K562 (cell line): ENCODE measurements around the gene PDE11A. TPM values are rescaled to one million over a fixed set of nuclear protein-coding genes. Genes with fewer than 3 reads are reported as not detected.
A peak's percentile ranks its signal among the peaks of the same experiment; 100 is the strongest.

Experiments
- BRD9 ChIP-seq: fragments of 450-650 bp; IDR thresholded peaks from 2 replicates; pipeline ENCODE4 v1.6.1; 2018; ENCODE audit warnings: low read depth; ENCODE audit not compliant: partially characterized antibody
- C11orf30 ChIP-seq: fragments of 450-650 bp; IDR thresholded peaks from 2 replicates; pipeline ENCODE4 v1.6.1; 2016; ENCODE audit warnings: low read depth, mild to moderate bottlenecking
- CBFA2T3 ChIP-seq: fragments of 450-650 bp; IDR thresholded peaks from 2 replicates; pipeline ENCODE4 v1.6.1; 2017
- CC2D1A ChIP-seq: fragments of 450-650 bp; IDR thresholded peaks from 2 replicates; pipeline ENCODE4 v1.6.1; 2017; ENCODE audit warnings: mild to moderate bottlenecking
- CREB1 ChIP-seq, 2 experiments: sonication (generic) in 1 of 2; formaldehyde crosslinking in 1 of 2; IDR thresholded peaks; 2 replicates each; pipeline versions ENCODE4 v1.6.1 to v1.8.0; 2012 to 2022; ENCODE audit warnings: inconsistent platforms in 1 of 2, mild to moderate bottlenecking in 1 of 2, missing genetic modification reagents in 1 of 2, moderate library complexity in 1 of 2
- MAFG ChIP-seq: fragments of 450-650 bp; conservative IDR thresholded peaks from 2 replicates; pipeline ENCODE4 v1.6.1; 2016; ENCODE audit warnings: missing genetic modification characterization, missing compliant biosample characterization
- NFE2 ChIP-seq: IDR thresholded peaks from 2 replicates; pipeline ENCODE4 v1.6.1; 2014; ENCODE audit warnings: antibody characterized with exemption, low read depth
- NFE2L1 ChIP-seq: fragments of 450-650 bp; IDR thresholded peaks from 2 replicates; pipeline ENCODE4 v1.6.1; 2016; ENCODE audit warnings: missing genetic modification characterization, low read depth, mild to moderate bottlenecking, missing compliant biosample characterization, moderate library complexity, borderline replicate concordance
- PHF21A ChIP-seq: fragments of 450-650 bp; IDR thresholded peaks from 2 replicates; pipeline ENCODE4 v1.6.1; 2017; ENCODE audit warnings: low read depth, borderline replicate concordance
- PURB ChIP-seq: sonication (generic); formaldehyde crosslinking; IDR thresholded peaks from 2 replicates; pipeline ENCODE4 v1.9.0; 2021; ENCODE audit warnings: low read depth, mild to moderate bottlenecking, missing genetic modification reagents
- RAD51 ChIP-seq: fragments of 450-650 bp; IDR thresholded peaks from 2 replicates; pipeline ENCODE4 v1.7.1; 2016; ENCODE audit warnings: low read depth, mild to moderate bottlenecking, borderline replicate concordance
- SMAD2 ChIP-seq: fragments of 150-350 bp; IDR thresholded peaks from 2 replicates; pipeline ENCODE4 v1.6.1; 2014; ENCODE audit warnings: low read depth, mild to moderate bottlenecking, low read length
- TBL1XR1 ChIP-seq, 2 experiments: IDR thresholded peaks; 2 replicates each; pipeline ENCODE4 v1.6.1; 2012; ENCODE audit warnings: improper control_type of control experiment in 2 of 2, low read length in 2 of 2, mild to moderate bottlenecking in 1 of 2
- TEAD1 ChIP-seq, 2 experiments: fragments of 450-650 bp in 1 of 2; sonication (generic) in 1 of 2; formaldehyde crosslinking; IDR thresholded peaks; 2 replicates each; pipeline versions ENCODE4 v1.4.0 to v1.8.0; 2020 to 2022; ENCODE audit warnings: mild to moderate bottlenecking in 2 of 2, missing genetic modification reagents in 1 of 2
- ZNF165 ChIP-seq: fragments of 250-450 bp; sonication (Bioruptor Pico); IDR thresholded peaks from 2 replicates; pipeline ENCODE4 v1.4.0; 2020; ENCODE audit warnings: borderline replicate concordance
- ZNF3 ChIP-seq: fragments of 250-450 bp; sonication (Bioruptor Pico); IDR thresholded peaks from 2 replicates; pipeline ENCODE4 v1.5.0; 2021; ENCODE audit warnings: mild to moderate bottlenecking, moderate library complexity
- ZNF431 ChIP-seq: sonication (generic); formaldehyde crosslinking; IDR thresholded peaks from 2 replicates; pipeline ENCODE4 v1.8.0; 2022; ENCODE audit warnings: mild to moderate bottlenecking, missing genetic modification reagents
- polyA plus RNA-seq, 8 experiments: library from polyadenylated mRNA; depleted of rRNA in 4 of 8; stranded (reverse) in 5 of 8; unstranded in 3 of 8; fragments of >200 nt; fragmentation: Nextera tagmentation in 2 of 8; fragmentation: Illumina TruSeq in 1 of 8; extraction: Ambion mirVana in 2 of 8; extraction: Trizol in 1 of 8; gene quantifications; 2 replicates each; pipeline versions ENCODE4 v1.2.1 to v1.2.3, GENCODE V29; 2011 to 2014; ENCODE audit warnings: inconsistent platforms in 1 of 8, missing spikeins in 1 of 8
- total RNA-seq, 7 experiments: library from RNA; depleted of rRNA in 6 of 7; stranded (reverse); fragments of >200 nt in 6 of 7; fragmentation: Illumina TruSeq in 2 of 7; extraction: Trizol in 2 of 7; gene quantifications; 2 replicates each; pipeline versions ENCODE4 v1.2.1 to v1.2.3, GENCODE V29; 2011 to 2021; ENCODE audit warnings: low replicate concordance in 1 of 7
- TF ChIP-seq, protein P1 (sequence below): IDR thresholded peaks from 2 replicates; pipeline ENCODE4 v1.6.1; 2016; ENCODE audit warnings: missing genetic modification characterization, missing compliant biosample characterization
- TF ChIP-seq, protein P2 (sequence below), 2 experiments: fragments of 450-650 bp; formaldehyde crosslinking in 1 of 2; IDR thresholded peaks; 2 replicates each; pipeline versions ENCODE4 v1.4.0 to v1.6.1; 2014 to 2020; ENCODE audit warnings: mild to moderate bottlenecking in 2 of 2, borderline replicate concordance in 1 of 2, low read depth in 1 of 2

Gene PDE11A
- total and polyA plus RNA-seq, 9 of the 15 experiments (the other 6 are each of a cell fraction or from before 2014, with no cell fraction given), result 3.2 to 22.1 (median 5.7) TPM

GRCh38 chr2:177649568-177650518 is 422.7 kb downstream of the PDE11A start (continued):
- peak; percentile 68 for TF ChIP-seq NFE2
- TF ChIP-seq ZNF431 (CRISPR knock-in tag), result no peak
- no peak for TF ChIP-seq TEAD1 (CRISPR knock-in tag; IDR thresholded peaks at IDR 0.05)
- TF ChIP-seq, protein P1, sequence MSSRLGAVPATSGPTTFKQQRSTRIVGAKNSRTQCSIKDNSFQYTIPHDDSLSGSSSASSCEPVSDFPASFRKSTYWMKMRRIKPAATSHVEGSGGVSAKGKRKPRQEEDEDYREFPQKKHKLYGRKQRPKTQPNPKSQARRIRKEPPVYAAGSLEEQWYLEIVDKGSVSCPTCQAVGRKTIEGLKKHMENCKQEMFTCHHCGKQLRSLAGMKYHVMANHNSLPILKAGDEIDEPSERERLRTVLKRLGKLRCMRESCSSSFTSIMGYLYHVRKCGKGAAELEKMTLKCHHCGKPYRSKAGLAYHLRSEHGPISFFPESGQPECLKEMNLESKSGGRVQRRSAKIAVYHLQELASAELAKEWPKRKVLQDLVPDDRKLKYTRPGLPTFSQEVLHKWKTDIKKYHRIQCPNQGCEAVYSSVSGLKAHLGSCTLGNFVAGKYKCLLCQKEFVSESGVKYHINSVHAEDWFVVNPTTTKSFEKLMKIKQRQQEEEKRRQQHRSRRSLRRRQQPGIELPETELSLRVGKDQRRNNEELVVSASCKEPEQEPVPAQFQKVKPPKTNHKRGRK, result no peak
- peak; percentile 75 for TF ChIP-seq C11orf30
- peak; percentile 70 for TF ChIP-seq MAFG (tag)
- no peak for TF ChIP-seq TBL1XR1 (IDR thresholded peaks at IDR 0.05; ENCODE audit: low read length in 2 of 2)
- TF ChIP-seq CREB1 (IDR thresholded peaks at IDR 0.05), result no peak
- TF ChIP-seq CREB1 (CRISPR knock-in tag; IDR thresholded peaks at IDR 0.05), result no peak
- TF ChIP-seq SMAD2, result no peak
- no peak for TF ChIP-seq PURB (CRISPR knock-in tag)
- TF ChIP-seq PHF21A, result no peak
- peak; percentile 40; the same call in 1 of the 2 replicates for TF ChIP-seq NFE2L1 (tag)
- TF ChIP-seq CBFA2T3, result no peak
- no peak for TF ChIP-seq BRD9
- TF ChIP-seq, protein P2, sequence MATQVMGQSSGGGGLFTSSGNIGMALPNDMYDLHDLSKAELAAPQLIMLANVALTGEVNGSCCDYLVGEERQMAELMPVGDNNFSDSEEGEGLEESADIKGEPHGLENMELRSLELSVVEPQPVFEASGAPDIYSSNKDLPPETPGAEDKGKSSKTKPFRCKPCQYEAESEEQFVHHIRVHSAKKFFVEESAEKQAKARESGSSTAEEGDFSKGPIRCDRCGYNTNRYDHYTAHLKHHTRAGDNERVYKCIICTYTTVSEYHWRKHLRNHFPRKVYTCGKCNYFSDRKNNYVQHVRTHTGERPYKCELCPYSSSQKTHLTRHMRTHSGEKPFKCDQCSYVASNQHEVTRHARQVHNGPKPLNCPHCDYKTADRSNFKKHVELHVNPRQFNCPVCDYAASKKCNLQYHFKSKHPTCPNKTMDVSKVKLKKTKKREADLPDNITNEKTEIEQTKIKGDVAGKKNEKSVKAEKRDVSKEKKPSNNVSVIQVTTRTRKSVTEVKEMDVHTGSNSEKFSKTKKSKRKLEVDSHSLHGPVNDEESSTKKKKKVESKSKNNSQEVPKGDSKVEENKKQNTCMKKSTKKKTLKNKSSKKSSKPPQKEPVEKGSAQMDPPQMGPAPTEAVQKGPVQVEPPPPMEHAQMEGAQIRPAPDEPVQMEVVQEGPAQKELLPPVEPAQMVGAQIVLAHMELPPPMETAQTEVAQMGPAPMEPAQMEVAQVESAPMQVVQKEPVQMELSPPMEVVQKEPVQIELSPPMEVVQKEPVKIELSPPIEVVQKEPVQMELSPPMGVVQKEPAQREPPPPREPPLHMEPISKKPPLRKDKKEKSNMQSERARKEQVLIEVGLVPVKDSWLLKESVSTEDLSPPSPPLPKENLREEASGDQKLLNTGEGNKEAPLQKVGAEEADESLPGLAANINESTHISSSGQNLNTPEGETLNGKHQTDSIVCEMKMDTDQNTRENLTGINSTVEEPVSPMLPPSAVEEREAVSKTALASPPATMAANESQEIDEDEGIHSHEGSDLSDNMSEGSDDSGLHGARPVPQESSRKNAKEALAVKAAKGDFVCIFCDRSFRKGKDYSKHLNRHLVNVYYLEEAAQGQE (IDR thresholded peaks at IDR 0.05; ENCODE audit: borderline replicate concordance), result no peak
- TF ChIP-seq, protein P2 (CRISPR knock-in tag; IDR thresholded peaks at IDR 0.05; ENCODE audit: low read depth), result no peak
- no peak for TF ChIP-seq ZNF165
- TF ChIP-seq ZNF3 (CRISPR knock-in tag), result no peak
- TF ChIP-seq CC2D1A, result no peak
- no peak for TF ChIP-seq RAD51
